HEK293 (cell line): ENCODE measurements around the gene CYB5R4.

Experiments
- BCL11A ChIP-seq: fragments of 450-650 bp; formaldehyde crosslinking; IDR thresholded peaks from 2 replicates; pipeline ENCODE4 v1.5.1; 2016; ENCODE audit warnings: low read depth, missing biosample characterization, missing genetic modification characterization
- HOXD13 ChIP-seq: sonication (generic); formaldehyde crosslinking; IDR thresholded peaks from 2 replicates; pipeline ENCODE4 v1.8.0; 2022; ENCODE audit warnings: missing genetic modification reagents, borderline replicate concordance
- IKZF3 ChIP-seq: fragments of 450-650 bp; IDR thresholded peaks from 2 replicates; pipeline ENCODE4 v1.5.0; 2018; ENCODE audit warnings: missing biosample characterization, mild to moderate bottlenecking, missing genetic modification characterization, moderate library complexity
- RBAK ChIP-seq: fragments of 450-650 bp; formaldehyde crosslinking; IDR thresholded peaks from 2 replicates; pipeline ENCODE4 v1.5.1; 2016; ENCODE audit warnings: missing biosample characterization, missing genetic modification characterization
- WT1 ChIP-seq: fragments of 450-650 bp; formaldehyde crosslinking; IDR thresholded peaks from 2 replicates; pipeline ENCODE4 v1.5.1; 2016; ENCODE audit warnings: missing biosample characterization, missing genetic modification characterization
- ZFHX2 ChIP-seq: fragments of 450-650 bp; formaldehyde crosslinking; conservative IDR thresholded peaks from 2 replicates; pipeline ENCODE4 v1.5.1; 2016; ENCODE audit warnings: missing biosample characterization, missing genetic modification characterization
- ZFP69B ChIP-seq: fragments of 450-650 bp; formaldehyde crosslinking; IDR thresholded peaks from 2 replicates; pipeline ENCODE4 v1.5.1; 2016; ENCODE audit warnings: missing biosample characterization, missing genetic modification characterization
- ZNF138 ChIP-seq: fragments of 450-650 bp; formaldehyde crosslinking; IDR thresholded peaks from 2 replicates; pipeline ENCODE4 v1.5.1; 2016; ENCODE audit warnings: missing biosample characterization, missing genetic modification characterization, borderline replicate concordance
- ZNF335 ChIP-seq: fragments of 450-650 bp; formaldehyde crosslinking; conservative IDR thresholded peaks from 2 replicates; pipeline ENCODE4 v1.5.1; 2016; ENCODE audit warnings: missing biosample characterization, missing genetic modification characterization
- ZNF391 ChIP-seq: fragments of 450-650 bp; formaldehyde crosslinking; IDR thresholded peaks from 2 replicates; pipeline ENCODE4 v1.5.1; 2016; ENCODE audit warnings: low read depth, missing biosample characterization, missing genetic modification characterization, borderline replicate concordance
- ZNF416 ChIP-seq: fragments of 450-650 bp; formaldehyde crosslinking; IDR thresholded peaks from 2 replicates; pipeline ENCODE4 v1.5.1; 2016; ENCODE audit warnings: missing biosample characterization, missing genetic modification characterization
- ZNF433 ChIP-seq: fragments of 450-650 bp; formaldehyde crosslinking; IDR thresholded peaks from 2 replicates; pipeline ENCODE4 v1.5.1; 2016; ENCODE audit warnings: missing biosample characterization, missing genetic modification characterization, low read depth
- ZNF501 ChIP-seq: fragments of 450-650 bp; formaldehyde crosslinking; IDR thresholded peaks from 2 replicates; pipeline ENCODE4 v1.5.1; 2016; ENCODE audit warnings: missing biosample characterization, missing genetic modification characterization
- ZNF555 ChIP-seq: fragments of 450-650 bp; formaldehyde crosslinking; conservative IDR thresholded peaks from 2 replicates; pipeline ENCODE4 v1.5.1; 2017; ENCODE audit warnings: missing biosample characterization, mild to moderate bottlenecking, missing genetic modification characterization, inconsistent platforms
- ZNF558 ChIP-seq: fragments of 450-650 bp; formaldehyde crosslinking; IDR thresholded peaks from 2 replicates; pipeline ENCODE4 v1.5.1; 2016; ENCODE audit warnings: missing biosample characterization, missing genetic modification characterization
- ZNF561 ChIP-seq: fragments of 450-650 bp; IDR thresholded peaks from 2 replicates; pipeline ENCODE4 v1.5.1; 2018; ENCODE audit warnings: missing biosample characterization, missing genetic modification characterization, borderline replicate concordance
- ZNF621 ChIP-seq: fragments of 450-650 bp; formaldehyde crosslinking; IDR thresholded peaks from 2 replicates; pipeline ENCODE4 v1.5.1; 2017; ENCODE audit warnings: missing biosample characterization, missing genetic modification characterization
- ZXDB ChIP-seq: fragments of 450-650 bp; formaldehyde crosslinking; IDR thresholded peaks from 2 replicates; pipeline ENCODE4 v1.5.1; 2016; ENCODE audit warnings: missing biosample characterization, missing genetic modification characterization
- TF ChIP-seq, protein P1 (sequence below): fragments of 450-650 bp; formaldehyde crosslinking; IDR thresholded peaks from 2 replicates; pipeline ENCODE4 v1.5.1; 2016; ENCODE audit warnings: missing biosample characterization, missing genetic modification characterization
- TF ChIP-seq, protein P2 (sequence below): fragments of 450-650 bp; IDR thresholded peaks from 2 replicates; pipeline ENCODE4 v1.5.1; 2018; ENCODE audit warnings: missing biosample characterization, mild to moderate bottlenecking, missing genetic modification characterization
- TF ChIP-seq, protein P3 (sequence below): fragments of 450-650 bp; formaldehyde crosslinking; conservative IDR thresholded peaks from 2 replicates; pipeline ENCODE4 v1.5.1; 2016; ENCODE audit warnings: low read depth, missing biosample characterization, missing genetic modification characterization
- TF ChIP-seq, protein P4 (sequence below): fragments of 450-650 bp; formaldehyde crosslinking; IDR thresholded peaks from 2 replicates; pipeline ENCODE4 v1.5.1; 2016; ENCODE audit warnings: missing biosample characterization, missing genetic modification characterization, borderline replicate concordance
- TF ChIP-seq, protein P5 (sequence below): fragments of 450-650 bp; formaldehyde crosslinking; IDR thresholded peaks from 2 replicates; pipeline ENCODE4 v1.5.1; 2016; ENCODE audit warnings: missing biosample characterization, missing genetic modification characterization
- TF ChIP-seq, protein P6 (sequence below): fragments of 450-650 bp; formaldehyde crosslinking; IDR thresholded peaks from 2 replicates; pipeline ENCODE4 v1.5.1; 2016; ENCODE audit warnings: missing biosample characterization, missing genetic modification characterization

The CYB5R4 gene

DNA sequence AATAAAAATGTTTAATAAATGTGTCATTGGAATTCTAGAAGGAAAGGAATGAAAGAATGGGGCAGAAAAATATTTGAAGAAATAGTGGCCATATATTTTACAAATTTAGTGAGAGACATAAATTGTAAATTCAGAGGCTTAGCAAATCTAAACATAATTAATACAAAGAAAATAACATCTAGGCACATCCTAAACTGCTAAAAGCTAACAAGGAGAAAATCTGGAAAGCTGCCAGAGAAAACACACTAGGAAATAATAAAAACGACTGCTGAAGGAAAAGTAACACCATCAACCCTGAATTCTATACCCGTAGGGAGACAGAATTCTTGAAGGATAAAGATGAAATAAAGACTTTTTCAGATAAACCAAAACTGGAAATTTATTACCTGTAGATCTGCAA is 23.8 kb downstream of the CYB5R4 start (continued):
- TF ChIP-seq ZFHX2 = no peak
- 0 out of 2 replicates have a peak, but pooled peaks have one; percentile 54 for TF ChIP-seq ZNF561 (tag by site-specific recombination)
- TF ChIP-seq ZNF416 = no peak
- TF ChIP-seq HOXD13 = no peak
- peak; percentile 70; the same call in 1 of the 2 replicates for TF ChIP-seq WT1 (tag by site-specific recombination)
- no peak for TF ChIP-seq ZNF138
- no peak for TF ChIP-seq RBAK
- TF ChIP-seq, protein P1, sequence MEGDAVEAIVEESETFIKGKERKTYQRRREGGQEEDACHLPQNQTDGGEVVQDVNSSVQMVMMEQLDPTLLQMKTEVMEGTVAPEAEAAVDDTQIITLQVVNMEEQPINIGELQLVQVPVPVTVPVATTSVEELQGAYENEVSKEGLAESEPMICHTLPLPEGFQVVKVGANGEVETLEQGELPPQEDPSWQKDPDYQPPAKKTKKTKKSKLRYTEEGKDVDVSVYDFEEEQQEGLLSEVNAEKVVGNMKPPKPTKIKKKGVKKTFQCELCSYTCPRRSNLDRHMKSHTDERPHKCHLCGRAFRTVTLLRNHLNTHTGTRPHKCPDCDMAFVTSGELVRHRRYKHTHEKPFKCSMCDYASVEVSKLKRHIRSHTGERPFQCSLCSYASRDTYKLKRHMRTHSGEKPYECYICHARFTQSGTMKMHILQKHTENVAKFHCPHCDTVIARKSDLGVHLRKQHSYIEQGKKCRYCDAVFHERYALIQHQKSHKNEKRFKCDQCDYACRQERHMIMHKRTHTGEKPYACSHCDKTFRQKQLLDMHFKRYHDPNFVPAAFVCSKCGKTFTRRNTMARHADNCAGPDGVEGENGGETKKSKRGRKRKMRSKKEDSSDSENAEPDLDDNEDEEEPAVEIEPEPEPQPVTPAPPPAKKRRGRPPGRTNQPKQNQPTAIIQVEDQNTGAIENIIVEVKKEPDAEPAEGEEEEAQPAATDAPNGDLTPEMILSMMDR (tag by site-specific recombination) = no peak
- TF ChIP-seq, protein P2, sequence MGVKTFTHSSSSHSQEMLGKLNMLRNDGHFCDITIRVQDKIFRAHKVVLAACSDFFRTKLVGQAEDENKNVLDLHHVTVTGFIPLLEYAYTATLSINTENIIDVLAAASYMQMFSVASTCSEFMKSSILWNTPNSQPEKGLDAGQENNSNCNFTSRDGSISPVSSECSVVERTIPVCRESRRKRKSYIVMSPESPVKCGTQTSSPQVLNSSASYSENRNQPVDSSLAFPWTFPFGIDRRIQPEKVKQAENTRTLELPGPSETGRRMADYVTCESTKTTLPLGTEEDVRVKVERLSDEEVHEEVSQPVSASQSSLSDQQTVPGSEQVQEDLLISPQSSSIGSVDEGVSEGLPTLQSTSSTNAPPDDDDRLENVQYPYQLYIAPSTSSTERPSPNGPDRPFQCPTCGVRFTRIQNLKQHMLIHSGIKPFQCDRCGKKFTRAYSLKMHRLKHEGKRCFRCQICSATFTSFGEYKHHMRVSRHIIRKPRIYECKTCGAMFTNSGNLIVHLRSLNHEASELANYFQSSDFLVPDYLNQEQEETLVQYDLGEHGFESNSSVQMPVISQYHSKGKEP = peak; percentile 63; the same call in 1 of the 2 replicates
- no peak for TF ChIP-seq ZNF391
- 0 out of 2 replicates have a peak, but pooled peaks have one; percentile 57 for TF ChIP-seq IKZF3 (tag by site-specific recombination)
- peak; percentile 73 for TF ChIP-seq ZNF335 (tag by site-specific recombination)
- TF ChIP-seq, protein P3, sequence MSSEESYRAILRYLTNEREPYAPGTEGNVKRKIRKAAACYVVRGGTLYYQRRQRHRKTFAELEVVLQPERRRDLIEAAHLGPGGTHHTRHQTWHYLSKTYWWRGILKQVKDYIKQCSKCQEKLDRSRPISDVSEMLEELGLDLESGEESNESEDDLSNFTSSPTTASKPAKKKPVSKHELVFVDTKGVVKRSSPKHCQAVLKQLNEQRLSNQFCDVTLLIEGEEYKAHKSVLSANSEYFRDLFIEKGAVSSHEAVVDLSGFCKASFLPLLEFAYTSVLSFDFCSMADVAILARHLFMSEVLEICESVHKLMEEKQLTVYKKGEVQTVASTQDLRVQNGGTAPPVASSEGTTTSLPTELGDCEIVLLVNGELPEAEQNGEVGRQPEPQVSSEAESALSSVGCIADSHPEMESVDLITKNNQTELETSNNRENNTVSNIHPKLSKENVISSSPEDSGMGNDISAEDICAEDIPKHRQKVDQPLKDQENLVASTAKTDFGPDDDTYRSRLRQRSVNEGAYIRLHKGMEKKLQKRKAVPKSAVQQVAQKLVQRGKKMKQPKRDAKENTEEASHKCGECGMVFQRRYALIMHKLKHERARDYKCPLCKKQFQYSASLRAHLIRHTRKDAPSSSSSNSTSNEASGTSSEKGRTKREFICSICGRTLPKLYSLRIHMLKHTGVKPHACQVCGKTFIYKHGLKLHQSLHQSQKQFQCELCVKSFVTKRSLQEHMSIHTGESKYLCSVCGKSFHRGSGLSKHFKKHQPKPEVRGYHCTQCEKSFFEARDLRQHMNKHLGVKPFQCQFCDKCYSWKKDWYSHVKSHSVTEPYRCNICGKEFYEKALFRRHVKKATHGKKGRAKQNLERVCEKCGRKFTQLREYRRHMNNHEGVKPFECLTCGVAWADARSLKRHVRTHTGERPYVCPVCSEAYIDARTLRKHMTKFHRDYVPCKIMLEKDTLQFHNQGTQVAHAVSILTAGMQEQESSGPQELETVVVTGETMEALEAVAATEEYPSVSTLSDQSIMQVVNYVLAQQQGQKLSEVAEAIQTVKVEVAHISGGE (tag by site-specific recombination) = no peak
- 0 out of 2 replicates have a peak, but pooled peaks have one; percentile 23 for TF ChIP-seq BCL11A (tag by site-specific recombination)
- TF ChIP-seq ZNF555 (tag by site-specific recombination) = no peak
- no peak for TF ChIP-seq ZNF501 (tag by site-specific recombination)
- no peak for TF ChIP-seq ZNF621 (tag by site-specific recombination)
- TF ChIP-seq, protein P4, sequence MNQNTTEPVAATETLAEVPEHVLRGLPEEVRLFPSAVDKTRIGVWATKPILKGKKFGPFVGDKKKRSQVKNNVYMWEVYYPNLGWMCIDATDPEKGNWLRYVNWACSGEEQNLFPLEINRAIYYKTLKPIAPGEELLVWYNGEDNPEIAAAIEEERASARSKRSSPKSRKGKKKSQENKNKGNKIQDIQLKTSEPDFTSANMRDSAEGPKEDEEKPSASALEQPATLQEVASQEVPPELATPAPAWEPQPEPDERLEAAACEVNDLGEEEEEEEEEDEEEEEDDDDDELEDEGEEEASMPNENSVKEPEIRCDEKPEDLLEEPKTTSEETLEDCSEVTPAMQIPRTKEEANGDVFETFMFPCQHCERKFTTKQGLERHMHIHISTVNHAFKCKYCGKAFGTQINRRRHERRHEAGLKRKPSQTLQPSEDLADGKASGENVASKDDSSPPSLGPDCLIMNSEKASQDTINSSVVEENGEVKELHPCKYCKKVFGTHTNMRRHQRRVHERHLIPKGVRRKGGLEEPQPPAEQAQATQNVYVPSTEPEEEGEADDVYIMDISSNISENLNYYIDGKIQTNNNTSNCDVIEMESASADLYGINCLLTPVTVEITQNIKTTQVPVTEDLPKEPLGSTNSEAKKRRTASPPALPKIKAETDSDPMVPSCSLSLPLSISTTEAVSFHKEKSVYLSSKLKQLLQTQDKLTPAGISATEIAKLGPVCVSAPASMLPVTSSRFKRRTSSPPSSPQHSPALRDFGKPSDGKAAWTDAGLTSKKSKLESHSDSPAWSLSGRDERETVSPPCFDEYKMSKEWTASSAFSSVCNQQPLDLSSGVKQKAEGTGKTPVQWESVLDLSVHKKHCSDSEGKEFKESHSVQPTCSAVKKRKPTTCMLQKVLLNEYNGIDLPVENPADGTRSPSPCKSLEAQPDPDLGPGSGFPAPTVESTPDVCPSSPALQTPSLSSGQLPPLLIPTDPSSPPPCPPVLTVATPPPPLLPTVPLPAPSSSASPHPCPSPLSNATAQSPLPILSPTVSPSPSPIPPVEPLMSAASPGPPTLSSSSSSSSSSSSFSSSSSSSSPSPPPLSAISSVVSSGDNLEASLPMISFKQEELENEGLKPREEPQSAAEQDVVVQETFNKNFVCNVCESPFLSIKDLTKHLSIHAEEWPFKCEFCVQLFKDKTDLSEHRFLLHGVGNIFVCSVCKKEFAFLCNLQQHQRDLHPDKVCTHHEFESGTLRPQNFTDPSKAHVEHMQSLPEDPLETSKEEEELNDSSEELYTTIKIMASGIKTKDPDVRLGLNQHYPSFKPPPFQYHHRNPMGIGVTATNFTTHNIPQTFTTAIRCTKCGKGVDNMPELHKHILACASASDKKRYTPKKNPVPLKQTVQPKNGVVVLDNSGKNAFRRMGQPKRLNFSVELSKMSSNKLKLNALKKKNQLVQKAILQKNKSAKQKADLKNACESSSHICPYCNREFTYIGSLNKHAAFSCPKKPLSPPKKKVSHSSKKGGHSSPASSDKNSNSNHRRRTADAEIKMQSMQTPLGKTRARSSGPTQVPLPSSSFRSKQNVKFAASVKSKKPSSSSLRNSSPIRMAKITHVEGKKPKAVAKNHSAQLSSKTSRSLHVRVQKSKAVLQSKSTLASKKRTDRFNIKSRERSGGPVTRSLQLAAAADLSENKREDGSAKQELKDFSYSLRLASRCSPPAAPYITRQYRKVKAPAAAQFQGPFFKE = no peak
- TF ChIP-seq ZNF433 = no peak
- TF ChIP-seq ZXDB = peak; percentile 49; the same call in 1 of the 2 replicates
- TF ChIP-seq ZFP69B (tag by site-specific recombination) = no peak
- TF ChIP-seq, protein P5, sequence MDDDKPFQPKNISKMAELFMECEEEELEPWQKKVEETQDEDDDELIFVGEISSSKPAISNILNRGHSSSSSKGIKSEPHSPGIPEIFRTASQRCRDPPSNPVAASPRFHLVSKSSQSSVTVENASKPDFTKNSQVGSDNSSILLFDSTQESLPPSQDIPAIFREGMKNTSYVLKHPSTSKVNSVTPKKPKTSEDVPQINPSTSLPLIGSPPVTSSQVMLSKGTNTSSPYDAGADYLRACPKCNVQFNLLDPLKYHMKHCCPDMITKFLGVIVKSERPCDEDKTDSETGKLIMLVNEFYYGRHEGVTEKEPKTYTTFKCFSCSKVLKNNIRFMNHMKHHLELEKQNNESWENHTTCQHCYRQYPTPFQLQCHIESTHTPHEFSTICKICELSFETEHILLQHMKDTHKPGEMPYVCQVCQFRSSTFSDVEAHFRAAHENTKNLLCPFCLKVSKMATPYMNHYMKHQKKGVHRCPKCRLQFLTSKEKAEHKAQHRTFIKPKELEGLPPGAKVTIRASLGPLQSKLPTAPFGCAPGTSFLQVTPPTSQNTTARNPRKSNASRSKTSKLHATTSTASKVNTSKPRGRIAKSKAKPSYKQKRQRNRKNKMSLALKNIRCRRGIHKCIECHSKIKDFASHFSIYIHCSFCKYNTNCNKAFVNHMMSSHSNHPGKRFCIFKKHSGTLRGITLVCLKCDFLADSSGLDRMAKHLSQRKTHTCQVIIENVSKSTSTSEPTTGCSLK = no peak
- TF ChIP-seq ZNF558 (tag by site-specific recombination) = no peak; the same call in 1 of the 2 replicates
- TF ChIP-seq, protein P6, sequence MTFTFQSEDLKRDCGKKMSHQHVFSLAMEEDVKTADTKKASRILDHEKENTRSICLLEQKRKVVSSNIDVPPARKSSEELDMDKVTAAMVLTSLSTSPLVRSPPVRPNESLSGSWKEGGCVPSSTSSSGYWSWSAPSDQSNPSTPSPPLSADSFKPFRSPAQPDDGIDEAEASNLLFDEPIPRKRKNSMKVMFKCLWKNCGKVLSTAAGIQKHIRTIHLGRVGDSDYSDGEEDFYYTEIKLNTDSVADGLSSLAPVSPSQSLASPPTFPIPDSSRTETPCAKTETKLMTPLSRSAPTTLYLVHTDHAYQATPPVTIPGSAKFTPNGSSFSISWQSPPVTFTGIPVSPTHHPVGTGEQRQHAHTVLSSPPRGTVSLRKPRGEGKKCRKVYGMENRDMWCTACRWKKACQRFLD (tag by site-specific recombination) = no peak
